ENCODE data around the gene DCLRE1A. TPM values are rescaled to one million over a fixed set of nuclear protein-coding genes. Genes with fewer than 3 reads are reported as not detected.

The DCLRE1A gene
- total RNA-seq, 2 donors from 2014 or later, result 6.2 to 8.5 TPM

DNA sequence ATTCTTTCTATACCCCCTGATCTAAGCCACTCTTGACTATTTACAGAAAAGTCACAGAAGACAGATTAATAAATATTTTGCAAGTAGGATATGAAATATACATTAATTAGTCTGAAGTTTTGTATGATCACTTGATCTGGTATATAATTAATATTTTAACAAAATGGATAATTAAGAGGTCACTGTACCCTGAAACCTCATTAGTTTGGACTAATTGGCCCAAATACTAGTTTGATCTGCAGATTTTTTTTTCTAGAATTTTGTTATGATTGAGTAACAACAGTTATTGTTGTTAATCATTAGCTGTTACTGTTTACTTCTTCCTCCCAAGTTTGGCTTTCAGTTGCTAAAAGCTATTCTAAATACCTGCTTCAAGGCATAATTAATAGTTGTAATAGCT lies 3.3 kb upstream of the DCLRE1A start:
- Histone ChIP-seq H3K4me3 (no peak overlapping the region), H3K9me3 (no peaks in the 10 kb centered on the region), H3K36me3 (no peaks in the 10 kb centered on the region), H3K9ac (ENCODE audit: low read depth in 2 of 2, low read length in 2 of 2) (no peak overlapping the region), H3K27me3 (no peaks in the 10 kb centered on the region), H3K4me1 (peaks cover 16% of the 10 kb centered on the region), H3K27ac (no peak overlapping the region)
- intact Hi-C loops (cut with DNase I), result loop anchor here (10.0 kb wide), 1 partner anchor 152 kb away; no protein-coding TSS in a partner anchor
- no peak for DNase-seq
- TF ChIP-seq, protein P1, sequence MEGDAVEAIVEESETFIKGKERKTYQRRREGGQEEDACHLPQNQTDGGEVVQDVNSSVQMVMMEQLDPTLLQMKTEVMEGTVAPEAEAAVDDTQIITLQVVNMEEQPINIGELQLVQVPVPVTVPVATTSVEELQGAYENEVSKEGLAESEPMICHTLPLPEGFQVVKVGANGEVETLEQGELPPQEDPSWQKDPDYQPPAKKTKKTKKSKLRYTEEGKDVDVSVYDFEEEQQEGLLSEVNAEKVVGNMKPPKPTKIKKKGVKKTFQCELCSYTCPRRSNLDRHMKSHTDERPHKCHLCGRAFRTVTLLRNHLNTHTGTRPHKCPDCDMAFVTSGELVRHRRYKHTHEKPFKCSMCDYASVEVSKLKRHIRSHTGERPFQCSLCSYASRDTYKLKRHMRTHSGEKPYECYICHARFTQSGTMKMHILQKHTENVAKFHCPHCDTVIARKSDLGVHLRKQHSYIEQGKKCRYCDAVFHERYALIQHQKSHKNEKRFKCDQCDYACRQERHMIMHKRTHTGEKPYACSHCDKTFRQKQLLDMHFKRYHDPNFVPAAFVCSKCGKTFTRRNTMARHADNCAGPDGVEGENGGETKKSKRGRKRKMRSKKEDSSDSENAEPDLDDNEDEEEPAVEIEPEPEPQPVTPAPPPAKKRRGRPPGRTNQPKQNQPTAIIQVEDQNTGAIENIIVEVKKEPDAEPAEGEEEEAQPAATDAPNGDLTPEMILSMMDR (IDR thresholded peaks at IDR 0.05), result no peak

DNA sequence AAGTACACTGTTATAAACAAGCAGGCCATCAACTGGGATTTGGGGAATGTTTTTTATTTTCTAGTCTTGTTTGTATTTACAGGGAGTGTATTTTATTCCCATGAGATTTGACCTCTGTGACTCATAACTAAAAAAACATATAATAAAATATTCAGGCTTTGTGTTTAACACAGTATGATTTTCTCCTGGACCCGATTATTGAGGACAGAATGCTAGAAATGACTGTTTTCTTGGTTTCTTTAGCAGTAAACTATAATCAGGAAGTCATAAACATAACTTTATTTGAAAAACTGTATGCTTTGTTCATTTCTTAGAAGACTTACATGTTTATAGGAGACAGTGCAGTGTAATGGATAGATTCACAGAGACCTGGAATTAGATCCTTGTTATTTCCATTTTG lies 2.7 kb upstream of the DCLRE1A start:
- intact Hi-C loops (cut with DNase I), result loop anchor here (10.0 kb wide), 1 partner anchor 152 kb away; no protein-coding TSS in a partner anchor
- Histone ChIP-seq H3K9ac (ENCODE audit: low read depth in 2 of 2, low read length in 2 of 2) (no peak overlapping the region), H3K27ac (no peak overlapping the region), H3K9me3 (no peaks in the 10 kb centered on the region), H3K27me3 (no peaks in the 10 kb centered on the region), H3K4me3 (peak overlapping the region; percentile 96), H3K4me1 (peaks cover 16% of the 10 kb centered on the region), H3K36me3 (no peaks in the 10 kb centered on the region)
- TF ChIP-seq, protein P1 (IDR thresholded peaks at IDR 0.05), result no peak
- no peak for DNase-seq

DNA sequence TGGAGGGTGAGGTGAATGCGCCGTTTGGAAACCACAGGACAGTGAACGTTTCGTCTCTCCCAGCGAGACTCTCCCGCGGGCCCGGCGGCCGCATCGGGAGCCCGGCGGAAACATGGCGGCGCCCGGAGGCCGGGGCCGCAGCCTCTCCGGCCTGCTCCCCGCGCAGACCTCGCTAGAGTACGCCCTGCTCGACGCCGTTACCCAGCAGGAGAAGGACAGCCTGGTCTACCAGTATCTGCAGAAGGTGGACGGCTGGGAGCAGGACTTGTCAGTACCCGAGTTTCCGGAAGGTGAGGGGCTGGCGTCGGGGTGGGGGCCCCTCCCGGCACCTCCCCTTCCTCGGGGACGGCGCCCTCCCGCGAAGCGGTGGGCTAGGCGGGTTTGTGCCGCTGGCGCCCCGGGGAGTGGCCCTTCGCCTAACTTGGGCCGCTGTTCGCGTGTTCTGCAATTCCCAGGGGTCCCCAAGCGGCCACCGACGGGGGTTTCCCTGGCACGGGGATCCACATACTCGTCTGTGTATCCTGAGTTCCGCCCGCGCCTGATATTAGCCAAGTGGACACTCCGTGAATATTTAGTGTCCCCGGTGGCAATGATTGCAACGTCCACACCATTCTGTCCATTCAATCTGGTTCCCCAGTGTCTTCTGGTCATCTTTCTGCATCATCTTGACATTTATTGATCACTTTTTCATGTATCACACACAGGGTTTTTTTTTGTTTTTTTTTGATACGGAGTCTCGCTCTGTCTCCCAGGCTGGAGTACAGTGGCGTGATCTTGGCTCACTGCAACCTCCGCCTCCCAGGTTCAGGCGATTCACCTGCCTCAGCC lies 1.1 kb upstream of the DCLRE1A start:
- Histone ChIP-seq H3K27me3 (no peaks in the 10 kb centered on the region), H3K27ac (peak overlapping the region; percentile 81), H3K9ac (ENCODE audit: low read depth in 2 of 2, low read length in 2 of 2) (peak overlapping the region; percentile 81 to 85), H3K4me3 (peak overlapping the region; percentile 96), H3K4me1 (peaks cover 16% of the 10 kb centered on the region), H3K9me3 (no peaks in the 10 kb centered on the region), H3K36me3 (no peaks in the 10 kb centered on the region)
- peak; percentile 62 for DNase-seq
- TF ChIP-seq, protein P1 (IDR thresholded peaks at IDR 0.05), result no peak
- intact Hi-C loops (cut with DNase I), result loop anchor here (10.0 kb wide), 1 partner anchor 150 kb away; no protein-coding TSS in a partner anchor

DNA sequence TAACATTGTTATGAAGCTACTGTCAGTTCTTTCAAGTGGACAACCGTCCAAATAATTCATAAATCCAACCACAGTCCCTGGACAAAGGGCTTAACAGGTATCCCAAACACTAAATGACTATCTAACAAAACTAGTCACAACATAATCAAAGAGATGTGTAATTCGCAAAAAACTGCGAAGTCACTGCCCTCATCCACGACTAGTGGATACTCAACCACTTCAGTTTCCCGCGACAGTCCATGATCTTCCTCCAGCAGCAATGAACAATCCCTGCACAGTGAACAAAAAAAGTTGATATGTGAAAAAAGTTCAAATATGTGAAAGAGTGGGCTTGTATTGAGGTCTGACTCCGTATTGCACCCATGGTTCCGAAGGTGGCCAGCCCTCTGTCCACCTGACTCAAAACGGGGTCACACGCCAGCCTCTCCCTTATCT lies 287 bp downstream of the DCLRE1A start:
- Histone ChIP-seq H3K27ac (peak overlapping the region; percentile 81), H3K4me3 (peak overlapping the region; percentile 96), H3K27me3 (no peaks in the 10 kb centered on the region), H3K4me1 (peaks cover 16% of the 10 kb centered on the region), H3K9me3 (no peaks in the 10 kb centered on the region), H3K36me3 (no peaks in the 10 kb centered on the region), H3K9ac (ENCODE audit: low read depth in 2 of 2, low read length in 2 of 2) (peak overlapping the region; percentile 81 to 85)
- DNase-seq, result no peak
- intact Hi-C loops (cut with DNase I), result loop anchor here (10.0 kb wide), 1 partner anchor 149 kb away; no protein-coding TSS in a partner anchor
- TF ChIP-seq, protein P1 (IDR thresholded peaks at IDR 0.05), result no peak

DNA sequence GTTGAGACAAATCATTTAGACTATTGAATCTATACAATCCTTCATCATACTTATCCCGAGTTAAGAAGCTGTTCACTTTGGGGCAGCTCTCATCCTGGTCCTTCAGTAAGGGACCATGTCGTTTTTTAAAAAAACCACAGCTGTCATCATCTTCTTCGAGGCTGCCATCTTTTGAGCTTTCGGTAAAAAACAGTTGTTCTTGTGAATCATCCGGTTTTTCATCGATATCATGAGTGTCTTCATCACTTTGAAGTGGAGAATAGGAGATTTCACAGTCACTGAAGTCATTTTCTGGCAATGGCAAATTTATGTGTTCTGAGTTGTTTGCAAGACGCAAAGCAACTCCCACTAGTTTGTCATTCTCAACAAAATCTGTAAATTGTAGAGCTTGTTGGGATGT lies 3.9 kb downstream of the DCLRE1A start:
- H3K27ac ChIP-seq, result no peak overlapping the region
- TF ChIP-seq, protein P1 (IDR thresholded peaks at IDR 0.05), result no peak
- no peaks in the 10 kb centered on the region for H3K36me3 ChIP-seq
- no peaks in the 10 kb centered on the region for H3K27me3 ChIP-seq
- intact Hi-C loops (cut with DNase I), result loop anchor here (10.0 kb wide), 1 partner anchor 145 kb away; no protein-coding TSS in a partner anchor
- no peak overlapping the region for H3K9ac ChIP-seq (ENCODE audit: low read depth in 2 of 2, low read length in 2 of 2)
- DNase-seq, result no peak
- no peak overlapping the region for H3K4me3 ChIP-seq
- H3K9me3 ChIP-seq, result no peaks in the 10 kb centered on the region
- H3K4me1 ChIP-seq, result peaks cover 4% of the 10 kb centered on the region

Measured in colonic mucosa (tissue), 4 donors.